Suprapubic skin (tissue), 3 donors: Measurements from ENCODE around the gene MS4A14.

ENCODE experiments used
- POLR2A ChIP-seq, 2 donors: fragments of 450-650 bp; IDR thresholded peaks; one replicate each; pipeline ENCODE4 v1.6.1; 2017; ENCODE audit warnings: antibody characterized with exemption in 2 of 2, mild to moderate bottlenecking in 2 of 2, moderate library complexity in 2 of 2
- TF ChIP-seq, protein P1 (sequence below), 2 donors: fragments of 200-600 bp in 1 of 2; fragments of 450-650 bp in 1 of 2; sonication (generic) in 1 of 2; IDR thresholded peaks; one replicate each; pipeline ENCODE4 v1.5.1; 2016 to 2019; ENCODE audit warnings: antibody characterized with exemption in 2 of 2, mild to moderate bottlenecking in 1 of 2, moderate library complexity in 1 of 2

GRCh38 chr11:60429272-60429671 lies 33.0 kb downstream of the MS4A14 start, which contains the start of gene MS4A5:
- TF ChIP-seq, protein P1, sequence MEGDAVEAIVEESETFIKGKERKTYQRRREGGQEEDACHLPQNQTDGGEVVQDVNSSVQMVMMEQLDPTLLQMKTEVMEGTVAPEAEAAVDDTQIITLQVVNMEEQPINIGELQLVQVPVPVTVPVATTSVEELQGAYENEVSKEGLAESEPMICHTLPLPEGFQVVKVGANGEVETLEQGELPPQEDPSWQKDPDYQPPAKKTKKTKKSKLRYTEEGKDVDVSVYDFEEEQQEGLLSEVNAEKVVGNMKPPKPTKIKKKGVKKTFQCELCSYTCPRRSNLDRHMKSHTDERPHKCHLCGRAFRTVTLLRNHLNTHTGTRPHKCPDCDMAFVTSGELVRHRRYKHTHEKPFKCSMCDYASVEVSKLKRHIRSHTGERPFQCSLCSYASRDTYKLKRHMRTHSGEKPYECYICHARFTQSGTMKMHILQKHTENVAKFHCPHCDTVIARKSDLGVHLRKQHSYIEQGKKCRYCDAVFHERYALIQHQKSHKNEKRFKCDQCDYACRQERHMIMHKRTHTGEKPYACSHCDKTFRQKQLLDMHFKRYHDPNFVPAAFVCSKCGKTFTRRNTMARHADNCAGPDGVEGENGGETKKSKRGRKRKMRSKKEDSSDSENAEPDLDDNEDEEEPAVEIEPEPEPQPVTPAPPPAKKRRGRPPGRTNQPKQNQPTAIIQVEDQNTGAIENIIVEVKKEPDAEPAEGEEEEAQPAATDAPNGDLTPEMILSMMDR (IDR thresholded peaks at IDR 0.05), result no peak
- no peak for TF ChIP-seq POLR2A (IDR thresholded peaks at IDR 0.05)
